Left ventricle myocardium inferior (tissue), 1 donor: Measurements from ENCODE around the gene CFAP45. TPM values are rescaled to one million over a fixed set of nuclear protein-coding genes. Genes with fewer than 3 reads are reported as not detected.

ENCODE experiments used
- DNase-seq: peaks from one replicate; pipeline ENCODE4 v3.0.0-alpha.2; 2020
- H3K27ac ChIP-seq: fragments of 200-600 bp; replicated peaks from 2 replicates; pipeline ENCODE4 v1.8.0; 2021
- H3K27me3 ChIP-seq: fragments of 200-600 bp; 2 replicates; pipeline ENCODE4 v1.8.0; 2021; ENCODE audit warnings: low read depth
- H3K36me3 ChIP-seq: fragments of 200-600 bp; 2 replicates; pipeline ENCODE4 v1.8.0; 2021
- H3K4me1 ChIP-seq: fragments of 200-600 bp; 2 replicates; pipeline ENCODE4 v1.8.0; 2021
- H3K4me3 ChIP-seq: fragments of 200-600 bp; 2 replicates; pipeline ENCODE4 v1.8.0; 2021; ENCODE audit warnings: mild to moderate bottlenecking, moderate library complexity
- H3K9me3 ChIP-seq: fragments of 200-600 bp; replicated peaks from 2 replicates; pipeline ENCODE4 v1.8.0; 2021
- intact Hi-C: fragments of 100-400 bp; cut with micrococcal nuclease; formaldehyde crosslinking; loops from one replicate; pipeline ENCODE4 v1.11.0; 2022
- total RNA-seq: library from RNA; stranded (reverse); fragmentation: NEBNext Ultra II Directional; extraction: Animal tissue kit (Norgen Biotek cat#: 25700); gene quantifications from one replicate; pipeline ENCODE4 v1.2.1, GENCODE V29; 2021
- TF ChIP-seq, protein P1 (sequence below): fragments of 200-600 bp; IDR thresholded peaks from 2 replicates; pipeline ENCODE4 v1.8.0; 2021; ENCODE audit warnings: antibody characterized with exemption, mild to moderate bottlenecking, borderline replicate concordance
- donor health status: DM: no; HTN: yes; CAD: no; lungs with severe emphysema.

Gene CFAP45
- total RNA-seq, 1 donor from 2014 or later: 1.1 TPM

DNA sequence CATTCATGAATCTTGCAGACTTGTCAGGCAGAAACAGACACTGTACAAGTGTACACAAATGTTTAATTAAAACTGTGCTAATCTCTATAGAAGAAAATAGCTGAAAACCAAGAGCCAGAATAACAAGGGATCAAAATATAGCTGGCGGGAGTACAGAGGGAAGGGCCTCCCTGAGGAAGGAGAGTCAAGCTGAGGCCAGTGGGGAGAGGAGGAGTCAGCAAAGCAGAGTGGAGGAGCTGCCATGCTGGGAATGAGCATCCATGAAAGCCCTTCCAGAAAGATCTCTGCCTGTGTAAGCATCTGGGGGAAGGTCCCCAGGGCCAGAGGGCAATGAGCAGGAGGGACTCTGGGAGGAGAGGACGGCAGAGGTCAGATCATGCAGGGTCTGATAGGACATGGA, 58.2 kb downstream of the CFAP45 start:
- Histone ChIP-seq H3K36me3 (peaks cover 5% of the 10 kb centered on the region), H3K27me3 (no peaks in the 10 kb centered on the region), H3K4me3 (no peak overlapping the region), H3K9me3 (no peaks in the 10 kb centered on the region), H3K4me1 (no peaks in the 10 kb centered on the region), H3K27ac (no peak overlapping the region)
- intact Hi-C loops: no loop called here
- TF ChIP-seq, protein P1, sequence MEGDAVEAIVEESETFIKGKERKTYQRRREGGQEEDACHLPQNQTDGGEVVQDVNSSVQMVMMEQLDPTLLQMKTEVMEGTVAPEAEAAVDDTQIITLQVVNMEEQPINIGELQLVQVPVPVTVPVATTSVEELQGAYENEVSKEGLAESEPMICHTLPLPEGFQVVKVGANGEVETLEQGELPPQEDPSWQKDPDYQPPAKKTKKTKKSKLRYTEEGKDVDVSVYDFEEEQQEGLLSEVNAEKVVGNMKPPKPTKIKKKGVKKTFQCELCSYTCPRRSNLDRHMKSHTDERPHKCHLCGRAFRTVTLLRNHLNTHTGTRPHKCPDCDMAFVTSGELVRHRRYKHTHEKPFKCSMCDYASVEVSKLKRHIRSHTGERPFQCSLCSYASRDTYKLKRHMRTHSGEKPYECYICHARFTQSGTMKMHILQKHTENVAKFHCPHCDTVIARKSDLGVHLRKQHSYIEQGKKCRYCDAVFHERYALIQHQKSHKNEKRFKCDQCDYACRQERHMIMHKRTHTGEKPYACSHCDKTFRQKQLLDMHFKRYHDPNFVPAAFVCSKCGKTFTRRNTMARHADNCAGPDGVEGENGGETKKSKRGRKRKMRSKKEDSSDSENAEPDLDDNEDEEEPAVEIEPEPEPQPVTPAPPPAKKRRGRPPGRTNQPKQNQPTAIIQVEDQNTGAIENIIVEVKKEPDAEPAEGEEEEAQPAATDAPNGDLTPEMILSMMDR: no peak
- no peak for DNase-seq

DNA sequence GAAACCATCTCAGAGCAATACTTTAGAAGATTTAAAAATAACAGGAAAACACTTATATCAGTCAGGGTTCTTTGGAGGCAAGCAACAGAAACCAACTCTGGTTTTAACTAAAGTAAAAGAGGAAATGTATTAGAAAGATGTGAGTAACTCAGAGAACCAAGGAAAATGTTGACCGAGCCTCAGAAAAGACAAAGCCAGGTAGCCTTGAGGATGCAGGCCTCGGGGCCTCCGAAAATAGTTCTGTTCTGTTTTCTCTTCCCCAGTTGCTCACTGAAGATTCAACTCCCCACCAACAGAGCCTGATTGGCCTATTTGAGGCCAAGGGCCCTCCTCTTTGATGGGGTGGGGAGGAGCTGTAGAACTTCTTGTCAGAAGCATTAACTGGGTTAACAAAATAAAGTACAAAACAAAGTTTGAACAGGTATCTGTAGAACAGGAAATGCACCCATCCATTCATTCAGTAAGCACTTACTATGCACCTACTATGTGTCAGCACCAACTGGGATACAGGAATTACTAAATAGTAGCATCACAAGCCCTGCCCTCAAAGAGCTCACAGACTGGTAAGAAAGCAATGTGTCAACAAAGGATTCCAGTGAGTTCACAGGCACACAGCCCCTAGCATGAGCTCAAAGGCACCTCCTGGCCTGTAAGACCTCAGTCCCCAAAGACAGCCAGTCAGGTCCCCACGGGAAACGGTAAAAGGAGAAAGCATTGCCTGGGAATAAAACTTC, 60.7 kb downstream of the CFAP45 start:
- Histone ChIP-seq H3K4me1 (peaks cover 4% of the 10 kb centered on the region), H3K36me3 (peaks cover 5% of the 10 kb centered on the region), H3K9me3 (no peaks in the 10 kb centered on the region), H3K27ac (no peak overlapping the region), H3K27me3 (no peaks in the 10 kb centered on the region), H3K4me3 (no peak overlapping the region)
- intact Hi-C loops: no loop called here
- TF ChIP-seq, protein P1: no peak
- no peak for DNase-seq

DNA sequence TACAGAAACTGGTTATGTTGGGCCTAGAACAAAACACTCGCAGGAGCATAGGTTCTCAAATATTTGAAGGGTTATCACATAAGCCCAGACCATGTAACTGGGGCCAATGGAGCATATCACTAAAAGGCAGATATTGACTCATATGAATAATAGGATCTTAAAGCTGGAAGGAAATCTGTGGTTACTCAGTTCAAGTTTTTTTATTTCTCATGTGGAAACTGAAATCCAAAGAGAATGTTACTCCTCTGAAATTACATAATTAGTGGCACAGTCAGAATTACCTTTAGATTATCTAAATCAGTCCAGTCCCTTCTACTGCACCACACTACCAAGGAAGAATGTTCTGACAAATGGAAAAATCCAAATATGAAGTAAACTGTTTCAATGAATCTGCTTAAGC, 61.2 kb downstream of the CFAP45 start:
- intact Hi-C loops: no loop called here
- Histone ChIP-seq H3K27ac (no peak overlapping the region), H3K27me3 (no peaks in the 10 kb centered on the region), H3K36me3 (peaks cover 5% of the 10 kb centered on the region), H3K4me1 (peaks cover 4% of the 10 kb centered on the region), H3K4me3 (no peak overlapping the region), H3K9me3 (no peaks in the 10 kb centered on the region)
- TF ChIP-seq, protein P1: no peak
- DNase-seq: no peak

DNA sequence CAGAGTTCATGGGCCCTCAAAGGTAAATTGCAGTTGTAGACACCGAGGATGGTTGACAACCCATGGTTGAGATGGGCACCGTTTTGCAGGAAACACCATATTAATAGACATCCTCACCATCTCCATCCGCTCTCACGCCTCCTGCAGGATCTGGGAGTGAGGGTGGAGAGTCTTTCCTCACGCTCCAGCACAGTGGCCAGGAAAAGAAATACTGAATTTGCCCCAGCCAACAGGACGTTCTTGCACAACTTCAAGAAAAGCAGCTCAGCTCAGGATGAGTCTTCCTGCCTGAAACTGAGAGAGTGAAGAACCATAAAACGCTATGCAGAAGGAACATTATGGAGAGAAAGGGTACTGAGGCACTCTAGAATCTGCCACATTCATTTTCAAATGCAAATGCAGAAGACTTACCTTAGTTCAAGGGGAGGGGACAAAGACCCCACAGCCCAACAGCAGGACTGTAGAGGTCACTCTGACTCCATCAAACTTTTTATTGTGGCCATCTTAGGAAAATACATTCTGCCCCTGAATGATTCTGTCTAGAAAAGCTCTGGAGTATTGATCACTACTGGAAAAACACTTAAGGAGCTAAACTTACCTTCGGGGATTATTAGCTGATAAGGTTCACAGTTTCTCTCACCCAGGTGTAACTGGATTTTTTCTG, 64.0 kb downstream of the CFAP45 start:
- H3K9me3 ChIP-seq: no peaks in the 10 kb centered on the region
- no peak overlapping the region for H3K4me3 ChIP-seq
- H3K4me1 ChIP-seq: peaks cover 4% of the 10 kb centered on the region
- H3K27ac ChIP-seq: no peak overlapping the region
- DNase-seq: no peak
- TF ChIP-seq, protein P1: peak; percentile 38
- peaks cover 5% of the 10 kb centered on the region for H3K36me3 ChIP-seq
- intact Hi-C loops: no loop called here
- no peaks in the 10 kb centered on the region for H3K27me3 ChIP-seq

DNA sequence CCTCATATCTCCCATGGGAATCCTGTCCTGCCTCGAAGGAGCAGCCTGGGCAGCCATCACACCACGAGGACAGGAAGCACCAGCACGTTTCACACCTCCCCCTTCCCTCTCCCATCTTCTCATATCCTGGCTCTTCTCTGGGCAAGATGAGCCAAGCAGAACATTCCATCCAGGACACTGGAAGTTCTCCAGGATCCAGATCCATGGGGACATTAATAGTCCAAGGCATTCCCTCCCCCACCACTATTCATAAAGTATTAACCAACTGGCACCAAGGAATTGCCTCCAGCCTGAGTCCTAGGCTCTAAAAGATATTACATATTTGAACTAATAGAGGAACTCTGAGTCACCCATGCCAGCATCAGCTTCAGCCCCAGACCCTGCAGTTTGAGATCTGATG, 64.6 kb downstream of the CFAP45 start:
- intact Hi-C loops: no loop called here
- Histone ChIP-seq H3K27ac (no peak overlapping the region), H3K4me3 (no peak overlapping the region), H3K36me3 (peaks cover 5% of the 10 kb centered on the region), H3K27me3 (no peaks in the 10 kb centered on the region), H3K4me1 (peaks cover 5% of the 10 kb centered on the region), H3K9me3 (no peaks in the 10 kb centered on the region)
- TF ChIP-seq, protein P1: no peak
- no peak for DNase-seq
